Subcutaneous abdominal adipose tissue (tissue), 5 donors: ENCODE data around the gene IZUMO1R.
"Not testable (repeated sequence)": the region's sequence is repeated elsewhere in the genome, so short reads cannot be mapped to it uniquely, and the experiment has no call there.

Source experiments
- H3K27ac ChIP-seq: one replicate; pipeline ENCODE4 v1.7.0; 2013; ENCODE audit warnings: low read depth, mild to moderate bottlenecking, inconsistent platforms, low read length, moderate library complexity
- H3K27me3 ChIP-seq, 5 donors: one replicate each; pipeline ENCODE4 v1.7.0; 2013; ENCODE audit warnings: low read length in 5 of 5, inconsistent platforms in 1 of 5; ENCODE audit not compliant: control insufficient read depth in 5 of 5, insufficient read depth in 4 of 5
- H3K36me3 ChIP-seq, 5 donors: one replicate each; pipeline ENCODE4 v1.7.0; 2013; ENCODE audit warnings: low read length in 5 of 5; ENCODE audit not compliant: control insufficient read depth in 5 of 5, insufficient read depth in 5 of 5
- H3K4me1 ChIP-seq, 5 donors: one replicate each; pipeline ENCODE4 v1.7.0; 2013; ENCODE audit warnings: low read length in 5 of 5, mild to moderate bottlenecking in 3 of 5, moderate library complexity in 1 of 5; ENCODE audit not compliant: control insufficient read depth in 5 of 5, insufficient read depth in 5 of 5
- H3K4me3 ChIP-seq, 5 donors: one replicate each; pipeline ENCODE4 v1.7.0; 2013; ENCODE audit warnings: low read length in 5 of 5, low read depth in 1 of 5
- H3K9ac ChIP-seq, 5 donors: one replicate each; pipeline ENCODE4 v1.7.0; 2013; ENCODE audit warnings: low read length in 5 of 5, mild to moderate bottlenecking in 4 of 5, moderate library complexity in 3 of 5
- H3K9me3 ChIP-seq, 5 donors: one replicate each; pipeline ENCODE4 v1.7.0; 2013; ENCODE audit warnings: low read length in 5 of 5; ENCODE audit not compliant: control insufficient read depth in 5 of 5
- donor health status: healthy.
- donor health status: healthy.
- donor health status: healthy.
- donor health status: healthy.
- donor health status: healthy.

IZUMO1R gene

GRCh38 chr11:94303966-94304958, at the start of gene IZUMO1R:
Gene IZUMO1R (plus strand): TSS chr11:94304580. CDS start chr11:94305637, 1,057 bp downstream.
- Histone ChIP-seq H3K9ac (no peak within 1 kb of the TSS), H3K27ac (no peak within 1 kb of the TSS), H3K36me3 (no peaks in the 10 kb centered on the region), H3K4me1 (peaks cover 0 to 9% (median 4%) of the 10 kb centered on the region in 5 donors), H3K9me3 (no peaks in the 10 kb centered on the region), H3K27me3 (no peaks in the 10 kb centered on the region), H3K4me3 (peak within 1 kb of the TSS in 1 of 5 donors; percentile 22)

GRCh38 chr11:94271885-94272372, 32.5 kb upstream of the IZUMO1R start:
- no peaks in the 10 kb centered on the region for H3K36me3 ChIP-seq
- no peaks in the 10 kb centered on the region for H3K4me1 ChIP-seq
- H3K9me3 ChIP-seq = peaks cover 0 to 3% (median 0%) of the 10 kb centered on the region in 5 donors
- no peak overlapping the region for H3K4me3 ChIP-seq
- no peaks in the 10 kb centered on the region for H3K27me3 ChIP-seq
- H3K9ac ChIP-seq = no peak overlapping the region
- H3K27ac ChIP-seq = no peak overlapping the region

- Histone ChIP-seq H3K4me1 (no peaks in the 10 kb centered on the region), H3K4me3 (no peak overlapping the region), H3K27ac (no peak overlapping the region), H3K36me3 (no peaks in the 10 kb centered on the region), H3K9me3 (peaks cover 0 to 3% (median 0%) of the 10 kb centered on the region in 5 donors), H3K27me3 (no peaks in the 10 kb centered on the region), H3K9ac (no peak overlapping the region)
Measured at GRCh38 chr11:94272738-94273313, 31.6 kb upstream of the IZUMO1R start.

GRCh38 chr11:94275961-94276360, 28.4 kb upstream of the IZUMO1R start:
- Histone ChIP-seq H3K4me3 (no peak overlapping the region), H3K27me3 (no peaks in the 10 kb centered on the region), H3K9ac (no peak overlapping the region), H3K36me3 (no peaks in the 10 kb centered on the region), H3K9me3 (peaks cover 0 to 3% (median 0%) of the 10 kb centered on the region in 5 donors), H3K27ac (no peak overlapping the region), H3K4me1 (no peaks in the 10 kb centered on the region)

- Histone ChIP-seq H3K27ac (no peak overlapping the region), H3K27me3 (no peaks in the 10 kb centered on the region), H3K4me1 (no peaks in the 10 kb centered on the region), H3K36me3 (no peaks in the 10 kb centered on the region), H3K9ac (no peak overlapping the region), H3K9me3 (peaks cover 0 to 3% (median 0%) of the 10 kb centered on the region in 5 donors), H3K4me3 (no peak overlapping the region)
Measured at GRCh38 chr11:94276943-94277342, 27.4 kb upstream of the IZUMO1R start.

GRCh38 chr11:94278207-94278606, 26.2 kb upstream of the IZUMO1R start:
- H3K36me3 ChIP-seq, H3K27me3 ChIP-seq, H3K4me3 ChIP-seq, H3K27ac ChIP-seq, H3K4me1 ChIP-seq, H3K9me3 ChIP-seq, H3K9ac ChIP-seq: not testable (repeated sequence)

- no peaks in the 10 kb centered on the region for H3K27me3 ChIP-seq
- peaks cover 0 to under 1% (median 0%) of the 10 kb centered on the region in 5 donors for H3K9me3 ChIP-seq
- no peaks in the 10 kb centered on the region for H3K4me1 ChIP-seq
- H3K9ac ChIP-seq = no peak overlapping the region
- no peaks in the 10 kb centered on the region for H3K36me3 ChIP-seq
- H3K4me3 ChIP-seq = no peak overlapping the region
- no peak overlapping the region for H3K27ac ChIP-seq
Measured at GRCh38 chr11:94279996-94280395, 24.4 kb upstream of the IZUMO1R start.

GRCh38 chr11:94281324-94281723, 23.1 kb upstream of the IZUMO1R start:
- no peaks in the 10 kb centered on the region for H3K27me3 ChIP-seq
- no peak overlapping the region for H3K9ac ChIP-seq
- H3K4me1 ChIP-seq = no peaks in the 10 kb centered on the region
- no peaks in the 10 kb centered on the region for H3K9me3 ChIP-seq
- no peak overlapping the region for H3K4me3 ChIP-seq
- H3K27ac ChIP-seq = no peak overlapping the region
- H3K36me3 ChIP-seq = no peaks in the 10 kb centered on the region

- Histone ChIP-seq H3K4me1 (no peaks in the 10 kb centered on the region), H3K36me3 (no peaks in the 10 kb centered on the region), H3K4me3 (no peak overlapping the region), H3K27me3 (no peaks in the 10 kb centered on the region), H3K9me3 (no peaks in the 10 kb centered on the region), H3K27ac (no peak overlapping the region), H3K9ac (no peak overlapping the region)
Measured at GRCh38 chr11:94283678-94284077, 20.7 kb upstream of the IZUMO1R start.

- Histone ChIP-seq H3K9me3 (peaks cover 0 to 9% (median 0%) of the 10 kb centered on the region in 5 donors), H3K36me3 (no peaks in the 10 kb centered on the region), H3K27me3 (peaks cover 0 to 2% (median 0%) of the 10 kb centered on the region in 5 donors), H3K9ac (no peak overlapping the region), H3K4me3 (no peak overlapping the region), H3K27ac (no peak overlapping the region), H3K4me1 (no peaks in the 10 kb centered on the region)
Measured at GRCh38 chr11:94295534-94295933, 8.8 kb upstream of the IZUMO1R start.
